ENCODE results near the gene STK31. TPM values are rescaled to one million over a fixed set of nuclear protein-coding genes. Genes with fewer than 3 reads are reported as not detected.
A peak's percentile ranks its signal among the peaks of the same experiment; 100 is the strongest.

The STK31 gene
- total RNA-seq, 4 donors from 2014 or later: 0.10 TPM; not detected in 3

GRCh38 chr7:23696916-23697441, 13.0 kb upstream of the STK31 start:
- ATAC-seq (no peak), DNase-seq (peak in 1 of 2 donors; percentile 19)
- Histone ChIP-seq H3K27me3 (no peaks in the 10 kb centered on the region), H3K36me3 (peaks cover 0 to 21% of the 10 kb centered on the region in 2 donors), H3K4me1 (no peaks in the 10 kb centered on the region), H3K9me3 (no peaks in the 10 kb centered on the region), H3K4me3 (no peak overlapping the region), H3K27ac (no peak overlapping the region)
- in situ Hi-C loops (cut with MboI; ENCODE audit: low sequenced_read_pairs in 4 of 4): no loop called here
- TF ChIP-seq CTCF (IDR thresholded peaks at IDR 0.05 in 4 of 5, conservative IDR thresholded peaks at IDR 0.05 in 1 of 5) (peak in 2 of 5 experiments; percentile 27 to 46), POLR2A (IDR thresholded peaks at IDR 0.05) (no peak)
- intact Hi-C loops (cut with DNase I; ENCODE audit: low total_unique reads): no loop called here

- in situ Hi-C loops (cut with MboI; ENCODE audit: low sequenced_read_pairs in 4 of 4) (no loop called here), intact Hi-C loops (cut with DNase I; ENCODE audit: low total_unique reads) (no loop called here)
- Histone ChIP-seq H3K27ac (no peak overlapping the region), H3K9me3 (no peaks in the 10 kb centered on the region), H3K36me3 (peaks cover 0 to 21% of the 10 kb centered on the region in 2 donors), H3K4me1 (no peaks in the 10 kb centered on the region), H3K4me3 (no peak overlapping the region), H3K27me3 (no peaks in the 10 kb centered on the region)
- TF ChIP-seq CTCF (IDR thresholded peaks at IDR 0.05 in 4 of 5, conservative IDR thresholded peaks at IDR 0.05 in 1 of 5) (no peak), POLR2A (IDR thresholded peaks at IDR 0.05) (no peak)
- ATAC-seq: no peak
- no peak for DNase-seq
Measured at GRCh38 chr7:23698822-23699221, 11.2 kb upstream of the STK31 start.

GRCh38 chr7:23700046-23700445, 10.0 kb upstream of the STK31 start:
- TF ChIP-seq POLR2A (IDR thresholded peaks at IDR 0.05): no peak
- no peak for TF ChIP-seq CTCF (IDR thresholded peaks at IDR 0.05 in 4 of 5, conservative IDR thresholded peaks at IDR 0.05 in 1 of 5)
- Histone ChIP-seq H3K36me3 (peaks cover 0 to 20% of the 10 kb centered on the region in 2 donors), H3K27me3 (no peaks in the 10 kb centered on the region), H3K4me3 (no peak overlapping the region), H3K9me3 (no peaks in the 10 kb centered on the region), H3K27ac (no peak overlapping the region), H3K4me1 (no peaks in the 10 kb centered on the region)
- in situ Hi-C loops (cut with MboI; ENCODE audit: low sequenced_read_pairs in 4 of 4): loop anchor here in 3 of 4 donors (25.0 kb wide), 2 partner anchors 438 to 962 kb away; no protein-coding TSS in a partner anchor
- DNase-seq: no peak
- ATAC-seq: no peak
- intact Hi-C loops (cut with DNase I; ENCODE audit: low total_unique reads): no loop called here

- TF ChIP-seq CTCF (IDR thresholded peaks at IDR 0.05 in 4 of 5, conservative IDR thresholded peaks at IDR 0.05 in 1 of 5) (no peak), POLR2A (IDR thresholded peaks at IDR 0.05) (no peak)
- Histone ChIP-seq H3K27me3 (no peaks in the 10 kb centered on the region), H3K9me3 (no peaks in the 10 kb centered on the region), H3K4me1 (no peaks in the 10 kb centered on the region), H3K27ac (no peak overlapping the region), H3K36me3 (peaks cover 0 to 12% of the 10 kb centered on the region in 2 donors), H3K4me3 (no peak overlapping the region)
- in situ Hi-C loops (cut with MboI; ENCODE audit: low sequenced_read_pairs in 4 of 4) (loop anchor here (5.0 to 25.0 kb wide), 3 partner anchors 137 to 953 kb away; no protein-coding TSS in a partner anchor), intact Hi-C loops (cut with DNase I; ENCODE audit: low total_unique reads) (no loop called here)
- ATAC-seq (no peak), DNase-seq (no peak)
Measured at GRCh38 chr7:23709081-23709750, 803 bp upstream of the STK31 start.

Measured in gastrocnemius medialis (tissue), 4 donors.